Esophagus squamous epithelium (tissue), 5 donors: ENCODE results near the gene NID2. TPM values are rescaled to one million over a fixed set of nuclear protein-coding genes. Genes with fewer than 3 reads are reported as not detected.

ENCODE experiments used
- DNase-seq: peaks from one replicate; lab custom pipeline; 2025; lab: John Stamatoyannopoulos, UW
- H3K27ac ChIP-seq, 4 donors: fragments of 200-600 bp; sonication (generic); one replicate each; pipeline ENCODE4 v1.5.1; 2016 to 2019; ENCODE audit warnings: mild to moderate bottlenecking in 1 of 4
- H3K27me3 ChIP-seq, 4 donors: fragments of 200-600 bp; sonication (generic); 1 replicate in 3 of 4; 2 replicates in 1 of 4; pipeline versions ENCODE4 v1.5.1 to v1.6.0; 2017 to 2021; ENCODE audit warnings: antibody characterized with exemption in 1 of 4
- H3K36me3 ChIP-seq, 3 donors: fragments of 200-600 bp; sonication (generic); one replicate each; pipeline ENCODE4 v1.5.1; 2016 to 2019
- H3K4me1 ChIP-seq, 3 donors: fragments of 200-600 bp; sonication (generic); one replicate each; pipeline ENCODE4 v1.5.1; 2017 to 2019
- H3K4me3 ChIP-seq, 4 donors: fragments of 200-600 bp; sonication (generic); 1 replicate in 3 of 4; 2 replicates in 1 of 4; pipeline ENCODE4 v1.5.1; 2016 to 2019; ENCODE audit warnings: mild to moderate bottlenecking in 2 of 4, moderate library complexity in 1 of 4
- H3K9me3 ChIP-seq, 3 donors: fragments of 200-600 bp; sonication (generic); one replicate each; pipeline ENCODE4 v1.5.1; 2016 to 2019
- POLR2A ChIP-seq, 4 donors: fragments of 450-650 bp; IDR thresholded peaks; one replicate each; pipeline ENCODE4 v1.6.1; 2017; ENCODE audit warnings: antibody characterized with exemption in 4 of 4, mild to moderate bottlenecking in 4 of 4, moderate library complexity in 3 of 4
- WGBS, 2 donors: methylation state at CpG; one replicate each; pipeline ENCODE4 v1.1.5; 2018; 5-methylcytosine and 5-hydroxymethylcytosine counted together
- intact Hi-C: fragments of 100-400 bp; cut with DNase I; formaldehyde crosslinking; loops from one replicate; pipeline ENCODE4 v1.15.0; 2022
- total RNA-seq, 4 donors: library from RNA; depleted of rRNA; stranded (reverse); fragments of >200 nt; gene quantifications; one replicate each; pipeline ENCODE4 v1.1.0, GENCODE V29; 2016
- TF ChIP-seq, protein P1 (sequence below), 6 experiments: fragments of 450-650 bp in 4 of 6; fragments of 200-600 bp in 2 of 6; sonication (generic) in 2 of 6; IDR thresholded peaks; one replicate each; pipeline ENCODE4 v1.5.1; 2016 to 2019; ENCODE audit warnings: antibody characterized with exemption in 6 of 6, mild to moderate bottlenecking in 4 of 6, moderate library complexity in 4 of 6
- donor health status: DM: yes; HTN: yes; CAD: no.

NID2 gene
- total RNA-seq, 4 donors from 2014 or later = 0.91 to 12.2 (median 3.2) TPM

DNA sequence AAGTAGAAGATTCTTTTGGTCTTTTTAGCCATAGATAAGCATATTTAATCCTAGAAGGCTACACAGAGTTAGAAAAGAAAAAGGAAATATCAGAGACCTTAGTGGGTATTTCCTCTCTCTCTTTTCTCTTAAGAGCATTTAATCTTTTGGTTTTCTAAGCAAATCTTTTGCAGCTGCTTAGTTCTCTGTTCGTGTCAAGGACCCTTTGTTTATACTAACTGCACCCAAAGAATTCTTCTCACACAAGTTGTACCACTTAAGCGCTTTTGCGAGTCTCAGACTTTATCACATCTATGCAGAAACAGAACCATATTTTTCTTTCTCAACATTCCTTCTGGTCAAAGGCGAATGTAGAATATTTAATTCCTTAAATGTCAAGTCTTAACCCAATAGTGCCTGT, 17.9 kb upstream of the NID2 start:
- H3K36me3 ChIP-seq = no peaks in the 10 kb centered on the region
- TF ChIP-seq, protein P1, sequence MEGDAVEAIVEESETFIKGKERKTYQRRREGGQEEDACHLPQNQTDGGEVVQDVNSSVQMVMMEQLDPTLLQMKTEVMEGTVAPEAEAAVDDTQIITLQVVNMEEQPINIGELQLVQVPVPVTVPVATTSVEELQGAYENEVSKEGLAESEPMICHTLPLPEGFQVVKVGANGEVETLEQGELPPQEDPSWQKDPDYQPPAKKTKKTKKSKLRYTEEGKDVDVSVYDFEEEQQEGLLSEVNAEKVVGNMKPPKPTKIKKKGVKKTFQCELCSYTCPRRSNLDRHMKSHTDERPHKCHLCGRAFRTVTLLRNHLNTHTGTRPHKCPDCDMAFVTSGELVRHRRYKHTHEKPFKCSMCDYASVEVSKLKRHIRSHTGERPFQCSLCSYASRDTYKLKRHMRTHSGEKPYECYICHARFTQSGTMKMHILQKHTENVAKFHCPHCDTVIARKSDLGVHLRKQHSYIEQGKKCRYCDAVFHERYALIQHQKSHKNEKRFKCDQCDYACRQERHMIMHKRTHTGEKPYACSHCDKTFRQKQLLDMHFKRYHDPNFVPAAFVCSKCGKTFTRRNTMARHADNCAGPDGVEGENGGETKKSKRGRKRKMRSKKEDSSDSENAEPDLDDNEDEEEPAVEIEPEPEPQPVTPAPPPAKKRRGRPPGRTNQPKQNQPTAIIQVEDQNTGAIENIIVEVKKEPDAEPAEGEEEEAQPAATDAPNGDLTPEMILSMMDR (IDR thresholded peaks at IDR 0.05) = no peak
- TF ChIP-seq POLR2A (IDR thresholded peaks at IDR 0.05) = no peak
- no peak overlapping the region for H3K27ac ChIP-seq
- H3K27me3 ChIP-seq = peaks cover 0 to 7% (median 0%) of the 10 kb centered on the region in 4 donors
- H3K9me3 ChIP-seq = no peaks in the 10 kb centered on the region
- H3K4me3 ChIP-seq = no peak overlapping the region
- H3K4me1 ChIP-seq = no peaks in the 10 kb centered on the region
- 19 to 27% methylated on average over 3 to 4 of the region's 4 CpGs for WGBS, 2 donors
- intact Hi-C loops = no loop called here
- DNase-seq = no peak

DNA sequence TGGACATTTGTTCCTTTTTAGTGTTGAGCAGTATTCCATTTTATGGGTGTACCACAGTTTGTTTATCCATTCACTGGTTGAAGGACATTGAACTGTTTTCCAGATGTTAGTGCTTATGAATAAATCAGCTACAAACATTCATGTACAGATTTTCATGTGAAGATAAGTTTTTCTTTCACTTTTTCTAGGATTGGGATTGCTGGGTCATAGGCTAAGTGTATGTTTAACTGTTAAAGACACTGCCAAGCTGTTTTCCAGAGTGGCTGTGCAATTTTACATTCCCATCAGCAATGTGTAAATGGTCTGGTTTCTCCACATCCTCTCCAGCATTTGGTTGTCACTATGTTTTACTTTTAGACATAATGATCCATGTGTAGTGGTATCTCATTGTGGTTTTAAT, 14.0 kb upstream of the NID2 start:
- Histone ChIP-seq H3K27me3 (no peaks in the 10 kb centered on the region), H3K9me3 (no peaks in the 10 kb centered on the region), H3K36me3 (no peaks in the 10 kb centered on the region), H3K4me3 (no peak overlapping the region), H3K27ac (no peak overlapping the region), H3K4me1 (no peaks in the 10 kb centered on the region)
- no peak for DNase-seq
- TF ChIP-seq POLR2A (IDR thresholded peaks at IDR 0.05) = no peak
- TF ChIP-seq, protein P1 (IDR thresholded peaks at IDR 0.05) = no peak
- intact Hi-C loops = no loop called here

DNA sequence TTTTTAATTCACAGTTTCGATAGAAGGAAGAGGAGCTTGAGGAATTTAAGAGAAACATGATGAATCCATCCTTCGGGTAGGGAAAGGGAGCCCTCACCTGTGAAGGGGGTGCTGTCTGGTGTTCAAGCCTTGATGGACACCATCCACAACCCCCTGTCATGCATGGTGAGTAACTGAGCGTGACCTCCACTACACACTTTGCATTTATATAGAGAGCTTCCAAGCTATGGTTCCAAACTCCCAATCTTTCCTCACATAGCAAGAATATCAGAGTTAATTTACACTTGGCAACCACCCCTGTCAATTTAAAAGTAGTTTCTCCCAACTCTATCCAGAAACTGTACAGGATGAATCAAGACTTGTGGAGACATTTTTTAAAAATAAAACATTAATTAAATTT, 13.1 kb upstream of the NID2 start:
- 54 to 76% methylated on average over 2 to 3 of the region's 3 CpGs for WGBS, 2 donors
- Histone ChIP-seq H3K27me3 (no peaks in the 10 kb centered on the region), H3K9me3 (no peaks in the 10 kb centered on the region), H3K4me3 (no peak overlapping the region), H3K4me1 (no peaks in the 10 kb centered on the region), H3K36me3 (no peaks in the 10 kb centered on the region), H3K27ac (no peak overlapping the region)
- TF ChIP-seq, protein P1 (IDR thresholded peaks at IDR 0.05) = no peak
- no peak for DNase-seq
- intact Hi-C loops = no loop called here

DNA sequence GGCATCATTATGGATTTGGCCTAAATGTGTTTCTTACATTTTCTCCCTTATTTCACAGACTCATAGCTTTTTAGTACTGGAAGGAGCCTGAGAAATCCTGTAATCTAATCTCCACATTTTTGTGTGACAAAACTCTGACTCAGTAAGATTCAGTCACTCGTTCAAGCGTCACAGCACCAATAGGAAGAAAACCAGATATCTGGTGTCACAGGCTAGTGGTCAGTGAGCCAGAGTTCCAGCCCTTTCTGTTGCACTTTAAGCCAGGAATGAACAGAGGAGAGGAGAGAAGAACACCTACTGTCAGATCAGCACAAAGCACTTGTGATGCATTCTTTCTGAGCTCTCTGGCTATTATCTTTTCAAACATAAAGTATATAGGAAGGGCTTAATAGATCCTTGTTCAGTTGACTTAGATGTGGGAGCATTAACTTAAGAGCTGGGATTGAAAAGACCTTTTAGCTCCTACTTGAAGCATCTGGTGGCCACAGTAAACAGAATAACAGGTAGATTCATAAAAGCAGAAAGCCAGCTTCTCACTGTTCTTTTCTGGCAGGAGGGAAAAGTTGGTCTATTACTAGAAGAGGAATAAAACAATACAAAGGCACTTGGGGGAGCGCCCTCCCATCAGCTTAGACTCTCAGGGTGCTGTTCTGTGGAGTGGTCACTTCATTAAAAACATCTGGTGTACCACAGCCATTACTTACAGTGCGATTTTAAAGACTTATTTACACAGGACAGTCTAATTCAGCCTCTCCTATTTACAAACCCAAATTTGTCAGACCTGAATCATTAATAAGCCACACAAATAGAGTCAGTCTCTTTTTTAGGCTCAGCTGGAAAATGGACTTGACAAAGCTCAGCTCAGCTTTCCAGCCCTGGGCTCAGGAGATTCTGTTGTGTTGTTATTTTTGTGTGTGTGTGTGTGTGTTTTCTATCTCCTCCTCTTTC, 12.2 kb upstream of the NID2 start:
- no peak for DNase-seq
- intact Hi-C loops = no loop called here
- H3K4me1 ChIP-seq = no peaks in the 10 kb centered on the region
- no peaks in the 10 kb centered on the region for H3K9me3 ChIP-seq
- H3K4me3 ChIP-seq = no peak overlapping the region
- 55 to 74% methylated on average over 4 of the region's 4 CpGs for WGBS, 2 donors
- H3K27ac ChIP-seq = no peak overlapping the region
- TF ChIP-seq, protein P1 (IDR thresholded peaks at IDR 0.05) = no peak
- TF ChIP-seq POLR2A (IDR thresholded peaks at IDR 0.05) = no peak
- no peaks in the 10 kb centered on the region for H3K27me3 ChIP-seq
- H3K36me3 ChIP-seq = no peaks in the 10 kb centered on the region

DNA sequence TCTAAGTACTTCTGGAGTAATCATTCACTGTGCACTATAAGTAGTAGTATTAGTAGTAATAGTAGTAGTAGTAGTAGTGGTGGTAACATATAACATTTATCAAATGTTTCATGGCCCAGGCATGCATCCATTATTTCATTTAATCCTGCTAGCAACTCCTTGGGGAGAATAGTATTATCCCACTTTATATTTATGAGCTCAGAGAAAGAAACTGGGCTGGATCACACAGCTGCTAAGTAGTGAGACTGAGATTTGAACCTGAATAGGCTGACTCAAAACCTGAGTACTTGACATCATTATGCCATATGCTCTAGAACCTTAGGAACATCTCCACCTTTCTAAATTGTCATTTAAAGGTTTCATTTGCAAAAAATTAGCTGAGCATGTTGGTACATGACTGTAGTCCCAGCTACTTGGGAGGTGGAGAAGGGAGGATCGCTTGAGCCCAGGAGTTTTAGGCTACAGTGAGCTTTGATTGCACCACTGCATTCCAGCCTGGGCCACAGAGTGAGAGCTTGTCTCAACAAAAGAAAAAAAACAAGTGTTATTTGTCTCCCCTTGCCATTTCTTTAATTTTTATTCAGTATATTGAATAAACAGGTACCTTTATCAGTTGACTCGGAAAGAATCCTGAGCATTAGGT, 11.4 kb upstream of the NID2 start:
- DNase-seq = no peak
- H3K36me3 ChIP-seq = no peaks in the 10 kb centered on the region
- intact Hi-C loops = no loop called here
- H3K4me1 ChIP-seq = no peaks in the 10 kb centered on the region
- H3K9me3 ChIP-seq = no peaks in the 10 kb centered on the region
- no peak overlapping the region for H3K4me3 ChIP-seq
- TF ChIP-seq, protein P1 (IDR thresholded peaks at IDR 0.05) = no peak
- TF ChIP-seq POLR2A (IDR thresholded peaks at IDR 0.05) = no peak
- WGBS, 2 donors = 70 to 83% methylated on average over 2 of the region's 2 CpGs
- H3K27ac ChIP-seq = no peak overlapping the region
- no peaks in the 10 kb centered on the region for H3K27me3 ChIP-seq
